Suppressor macrophage treated with lipopolysaccharide for 1 hour (primary cell): ENCODE data around the gene FCRL5.

ENCODE experiments used
- DNase-seq, 3 donors: peaks; one replicate each; pipeline ENCODE4 v3.0.0-alpha.2; 2020 to 2022

The FCRL5 gene

GRCh38 chr1:157523774-157524493 lies 28.4 kb downstream of the FCRL5 start:
- no peak for DNase-seq

- no peak for DNase-seq
These were observed 31.3 kb downstream of the FCRL5 start for GRCh38 chr1:157521056-157521455.

- no peak for DNase-seq
These were observed 31.9 kb downstream of the FCRL5 start for GRCh38 chr1:157520386-157520935.

- DNase-seq = no peak
These were observed 32.9 kb downstream of the FCRL5 start for GRCh38 chr1:157519451-157519850.

- peak; percentile 75 to 83 (median 77) for DNase-seq
These were observed 35.3 kb downstream of the FCRL5 start for GRCh38 chr1:157517016-157517415.

- no peak for DNase-seq
These were observed 36.6 kb downstream of the FCRL5 start for GRCh38 chr1:157515709-157516108.

- no peak for DNase-seq
These were observed 37.2 kb downstream of the FCRL5 start for GRCh38 chr1:157515141-157515540.

GRCh38 chr1:157512036-157512969 lies 40.0 kb downstream of the FCRL5 start:
- DNase-seq = no peak

GRCh38 chr1:157509546-157510232 lies 42.6 kb downstream of the FCRL5 start:
- DNase-seq = no peak

- peak; percentile 65 to 77 (median 66) for DNase-seq
These were observed 46.6 kb downstream of the FCRL5 start for GRCh38 chr1:157505481-157506272.

- DNase-seq = peak; percentile 39 to 56 (median 45)
These were observed 47.7 kb downstream of the FCRL5 start for GRCh38 chr1:157504646-157505045.

GRCh38 chr1:157499521-157499920 lies 52.8 kb downstream of the FCRL5 start:
- no peak for DNase-seq

- DNase-seq = peak in 1 of 3 donors; percentile 28
These were observed 53.6 kb downstream of the FCRL5 start for GRCh38 chr1:157498736-157499090.

- no peak for DNase-seq
These were observed 54.2 kb downstream of the FCRL5 start for GRCh38 chr1:157497987-157498735.

- DNase-seq = no peak
These were observed 55.0 kb downstream of the FCRL5 start for GRCh38 chr1:157497284-157497683.

- DNase-seq = peak; percentile 65 to 79 (median 68)
These were observed 56.2 kb downstream of the FCRL5 start for GRCh38 chr1:157496121-157496526.

- DNase-seq = no peak
These were observed 57.0 kb downstream of the FCRL5 start for GRCh38 chr1:157495285-157495684.

- no peak for DNase-seq
These were observed 58.2 kb downstream of the FCRL5 start for GRCh38 chr1:157494093-157494492.

GRCh38 chr1:157490467-157491165 lies 61.7 kb downstream of the FCRL5 start:
- peak; percentile 77 to 86 (median 84) for DNase-seq

GRCh38 chr1:157488156-157488555 lies 64.2 kb downstream of the FCRL5 start:
- no peak for DNase-seq

- DNase-seq = peak; percentile 66 to 82 (median 79)
These were observed 64.8 kb downstream of the FCRL5 start for GRCh38 chr1:157487504-157487903.
